GM10266 (cell line): Measurements from ENCODE around the gene HGFAC.

ENCODE experiments used
- DNase-seq: peaks from one replicate; pipeline ENCODE4 v3.0.0; 2012; ENCODE audit errors: extremely low spot score
- CTCF ChIP-seq: IDR thresholded peaks from 2 replicates; pipeline ENCODE4 v1.5.1; 2012; ENCODE audit warnings: mild to moderate bottlenecking, low read depth; ENCODE audit not compliant: control insufficient read depth, insufficient read depth; ENCODE audit errors: missing control alignments

Gene HGFAC

GRCh38 chr4:3441501-3442459 is at the start of gene HGFAC:
Gene HGFAC, plus strand, starts transcription at chr4:3441968. Its CDS starts 34 bp downstream, at chr4:3442002.
- DNase-seq, result no peak
- no peak for TF ChIP-seq CTCF

GRCh38 chr4:3392321-3392720 is 49.4 kb upstream of the HGFAC start:
- no peak for TF ChIP-seq CTCF
- DNase-seq, result no peak

- no peak for TF ChIP-seq CTCF
- no peak for DNase-seq
These were observed 48.6 kb upstream of the HGFAC start for GRCh38 chr4:3393171-3393570.

- no peak for TF ChIP-seq CTCF
- DNase-seq, result no peak
These were observed 45.2 kb upstream of the HGFAC start for GRCh38 chr4:3396600-3396999.

- TF ChIP-seq CTCF, result no peak
- DNase-seq, result no peak
These were observed 44.6 kb upstream of the HGFAC start for GRCh38 chr4:3397128-3397527.

- no peak for TF ChIP-seq CTCF
- no peak for DNase-seq
These were observed 42.2 kb upstream of the HGFAC start for GRCh38 chr4:3399277-3400194.
